K562 (cell line): ENCODE measurements around the gene TDRD10. TPM values are rescaled to one million over a fixed set of nuclear protein-coding genes. Genes with fewer than 3 reads are reported as not detected.

ENCODE experiments used
- ATAC-seq: fragments of 200-7000 bp; cut with Tn5 transposase; 3 replicates; pipeline ENCODE4 v1.9.1; 2020; ENCODE audit warnings: moderate library complexity
- BruUV-seq: library from RNA; stranded (reverse); fragments of 400-500 nt; replicated peaks from 2 replicates; lab custom pipeline; 2021; lab: Mats Ljungman, UMichigan
- CTCF ChIA-PET: fragments of 300-600 bp; formaldehyde crosslinking; extraction: SDS; loops from one replicate; lab custom pipeline; 2021; ENCODE audit warnings: low intra/inter-chr PET ratio; lab: Yijun Ruan, JAX
- POLR2A ChIA-PET: fragments of 300-600, 350-650 bp; sonication (Branson Sonifier 250); formaldehyde crosslinking; extraction: SDS; loops from one replicate; lab custom pipeline; 2021; ENCODE audit warnings: antibody characterized with exemption, inconsistent platforms; lab: Yijun Ruan, JAX
- DNase-seq, 4 experiments: peaks; one replicate each; pipeline versions ENCODE4 v3.0.0 to v3.0.0-alpha.2; 2011 to 2018; ENCODE audit warnings: low spot score in 3 of 4, mixed read lengths in 3 of 4; ENCODE audit errors: extremely low read depth in 1 of 4
- FAIRE-seq: peaks from 2 replicates; lab custom pipeline; 2011; peaks lifted over from hg19 to GRCh38; lab: Jason Lieb, UNC
- H2AFZ ChIP-seq: 2 replicates; pipeline ENCODE4 v1.6.0; 2011; ENCODE audit warnings: low read depth, low read length, control low read depth, inconsistent platforms
- H3K27ac ChIP-seq: fragments of 200-600 bp; 3 replicates; pipeline ENCODE4 v1.8.0; 2011; ENCODE audit warnings: low read depth, mild to moderate bottlenecking, control low read depth, inconsistent platforms, low read length, moderate library complexity, mixed read lengths; ENCODE audit errors: extremely low read depth
- H3K27me3 ChIP-seq, 2 experiments: fragments of 300-600 bp in 1 of 2; 2 replicates in 1 of 2; 3 replicates in 1 of 2; pipeline versions ENCODE4 v1.6.0 to v1.8.0; 2011; ENCODE audit warnings: inconsistent platforms in 2 of 2, low read length in 2 of 2, mild to moderate bottlenecking in 1 of 2, mixed read lengths in 1 of 2, moderate library complexity in 1 of 2; ENCODE audit not compliant: control insufficient read depth in 2 of 2, insufficient read depth in 2 of 2
- H3K36me3 ChIP-seq: fragments of 300-600 bp; 3 replicates; pipeline ENCODE4 v1.8.0; 2011; ENCODE audit warnings: mild to moderate bottlenecking, low read length, inconsistent platforms; ENCODE audit not compliant: control insufficient read depth, insufficient read depth
- H3K4me1 ChIP-seq, 2 experiments: fragments of 200-600 bp in 1 of 2; replicated peaks in 1 of 2; 2 replicates in 1 of 2; 3 replicates in 1 of 2; pipeline versions ENCODE4 v1.5.1 to v1.8.0; 2011; ENCODE audit warnings: inconsistent platforms in 2 of 2, low read length in 2 of 2, mild to moderate bottlenecking in 1 of 2, mixed read lengths in 1 of 2, moderate library complexity in 1 of 2; ENCODE audit not compliant: control insufficient read depth in 2 of 2, insufficient read depth in 2 of 2
- H3K4me2 ChIP-seq: 2 replicates; pipeline ENCODE4 v1.6.1; 2011; ENCODE audit warnings: low read length, control low read depth, inconsistent platforms, mixed read lengths; ENCODE audit not compliant: insufficient read depth
- H3K4me3 ChIP-seq: fragments of 200-600 bp; sonication (generic), shearing (Covaris generic); 2 replicates; pipeline ENCODE4 v1.5.1; 2016; ENCODE audit warnings: control low read depth, inconsistent platforms
- H3K79me2 ChIP-seq: fragments of 200-600 bp; 3 replicates; pipeline ENCODE4 v1.8.0; 2011; ENCODE audit warnings: low read length, inconsistent platforms; ENCODE audit not compliant: control insufficient read depth, insufficient read depth
- H3K9ac ChIP-seq, 2 experiments: 2 replicates each; pipeline versions ENCODE4 v1.6.0 to v1.6.1; 2011; ENCODE audit warnings: low read depth in 2 of 2, low read length in 2 of 2, control low read depth in 1 of 2, inconsistent platforms in 1 of 2, mild to moderate bottlenecking in 1 of 2, mixed read lengths in 1 of 2; ENCODE audit not compliant: insufficient read depth in 1 of 2
- H3K9me1 ChIP-seq: one replicate; pipeline ENCODE4 v1.6.0; 2011; ENCODE audit warnings: inconsistent platforms, mild to moderate bottlenecking, low read length, moderate library complexity; ENCODE audit not compliant: control insufficient read depth, insufficient read depth
- H3K9me3 ChIP-seq: replicated peaks from 2 replicates; pipeline ENCODE4 v1.5.1; 2011; ENCODE audit warnings: low read depth, low read length, inconsistent platforms; ENCODE audit not compliant: control insufficient read depth, insufficient read depth
- H4K20me1 ChIP-seq: replicated peaks from 2 replicates; pipeline ENCODE4 v1.6.1; 2011; ENCODE audit warnings: low read length, inconsistent platforms, mixed read lengths; ENCODE audit not compliant: control insufficient read depth, insufficient read depth
- MGA ChIP-seq: fragments of 450-650 bp; IDR thresholded peaks from 2 replicates; pipeline ENCODE4 v1.6.1; 2016; ENCODE audit warnings: mild to moderate bottlenecking, moderate library complexity
- RBFOX2 ChIP-seq: fragments of 200-400 bp; formaldehyde crosslinking; IDR thresholded peaks from 2 replicates; pipeline ENCODE4 v1.6.1; 2017; ENCODE audit warnings: low read depth, mild to moderate bottlenecking, low read length, moderate library complexity
- ZSCAN29 ChIP-seq: fragments of 450-650 bp; IDR thresholded peaks from 2 replicates; pipeline ENCODE4 v1.6.1; 2017
- WGBS: fragments of 100-300 bp; shearing (Covaris generic); methylation state at CpG from one replicate; pipeline ENCODE4 v1.1.6; 2016; ENCODE audit warnings: low coverage, mixed read lengths; ENCODE audit not compliant: insufficient coverage; ENCODE audit errors: missing lambda C conversion rate; 5-methylcytosine and 5-hydroxymethylcytosine counted together
- in situ Hi-C: fragments of 300-500 bp; cut with MboI; formaldehyde crosslinking; loops from 4 replicates; pipeline ENCODE4 v1.15.0; 2018; ENCODE audit warnings: inconsistent platforms, mixed read lengths
- intact Hi-C: fragments of 100-400 bp; cut with micrococcal nuclease; formaldehyde crosslinking; loops from 2 replicates; pipeline ENCODE4 v1.14.2; 2022
- polyA plus RNA-seq, 8 experiments: library from polyadenylated mRNA; depleted of rRNA in 4 of 8; stranded (reverse) in 5 of 8; unstranded in 3 of 8; fragments of >200 nt; fragmentation: Nextera tagmentation in 2 of 8; fragmentation: Illumina TruSeq in 1 of 8; extraction: Ambion mirVana in 2 of 8; extraction: Trizol in 1 of 8; gene quantifications; 2 replicates each; pipeline versions ENCODE4 v1.2.1 to v1.2.3, GENCODE V29; 2011 to 2014; ENCODE audit warnings: inconsistent platforms in 1 of 8, missing spikeins in 1 of 8
- total RNA-seq, 7 experiments: library from RNA; depleted of rRNA in 6 of 7; stranded (reverse); fragments of >200 nt in 6 of 7; fragmentation: Illumina TruSeq in 2 of 7; extraction: Trizol in 2 of 7; gene quantifications; 2 replicates each; pipeline versions ENCODE4 v1.2.1 to v1.2.3, GENCODE V29; 2011 to 2021; ENCODE audit warnings: low replicate concordance in 1 of 7

The TDRD10 gene
- total and polyA plus RNA-seq, 9 of the 15 experiments (the other 6 are each of a cell fraction or from before 2014, with no cell fraction given), result not detected

- ATAC-seq (no peak), FAIRE-seq (no peak), DNase-seq (no peak)
- no peak overlapping the region for H3K4me2 ChIP-seq
- ChIA-PET POLR2A (no interaction called here), CTCF (interaction anchor here (0.7 to 4.2 kb wide), 6 partner anchors 12 to 583 kb away, joined by 3 to 45 read pairs (median 3); no protein-coding TSS in a partner anchor)
- no peaks in the 10 kb centered on the region for H3K9me1 ChIP-seq
- H3K9me3 ChIP-seq, result no peaks in the 10 kb centered on the region
- intact Hi-C loops, result no loop called here
- in situ Hi-C loops, result no loop called here
- no TSS peak for BruUV-seq
- no peaks in the 10 kb centered on the region for H3K79me2 ChIP-seq
- no peak for TF ChIP-seq MGA
- 0 out of 2 replicates have a peak, but pooled peaks have one; percentile 49 for TF ChIP-seq ZSCAN29
- no peak for TF ChIP-seq RBFOX2
- H3K36me3 ChIP-seq, result no peaks in the 10 kb centered on the region
- no peak overlapping the region for H2AFZ ChIP-seq
- no peak overlapping the region for H3K9ac ChIP-seq
- no peak overlapping the region for H3K4me3 ChIP-seq
- no peaks in the 10 kb centered on the region for H4K20me1 ChIP-seq
- H3K27ac ChIP-seq, result no peak overlapping the region
- no peaks in the 10 kb centered on the region; a peak in 1 of 5 replicates for H3K4me1 ChIP-seq
- WGBS, result 36% methylated on average over 8 of the region's 8 CpGs
- peaks cover 4 to 9% of the 10 kb centered on the region in 2 experiments; a peak in 2 of 5 replicates for H3K27me3 ChIP-seq
These were observed 24.0 kb upstream of the TDRD10 start for GRCh38 chr1:154478013-154478412.
